ENCODE results near the gene TTYH3. TPM values are rescaled to one million over a fixed set of nuclear protein-coding genes. Genes with fewer than 3 reads are reported as not detected.

Gene TTYH3
- total and polyA plus RNA-seq, 2 of the 8 experiments (the other 6 are each of a cell fraction or from before 2014, with no cell fraction given) = 66.2 to 169 TPM

GRCh38 chr7:2684501-2684900 lies 52.7 kb downstream of the TTYH3 start:
- H2BK15ac ChIP-seq (ENCODE audit: low read length) = no peak overlapping the region
- H3K79me2 ChIP-seq (ENCODE audit: control insufficient read depth in 1 of 2, insufficient read depth in 2 of 2, low read length in 2 of 2) = no peaks in the 10 kb centered on the region
- H3K9ac ChIP-seq (replicated peaks in 1 of 4; ENCODE audit: extremely low read depth in 1 of 4, low read depth in 3 of 4, low read length in 3 of 4) = no peak overlapping the region
- H4K91ac ChIP-seq (replicated peaks; ENCODE audit: insufficient read length, low read length) = no peak overlapping the region
- H3K56ac ChIP-seq (replicated peaks; ENCODE audit: insufficient read length, low read depth, low read length) = no peak overlapping the region
- ChIA-PET POLR2A (ENCODE audit: partially characterized antibody) (no interaction called here), CTCF (ENCODE audit: partially characterized antibody) (interaction anchor here (1.4 to 5.4 kb wide), 4 partner anchors 14 to 29 kb away, joined by 4 to 46 read pairs (median 4); no protein-coding TSS in a partner anchor)
- no peaks in the 10 kb centered on the region; a peak in 1 of 4 replicates for H3K9me3 ChIP-seq (ENCODE audit: insufficient read depth in 2 of 2, low read depth in 1 of 2, low read length in 1 of 2)
- H4K5ac ChIP-seq (ENCODE audit: insufficient read length, low read depth, low read length) = no peak overlapping the region
- peaks cover 0 to 11% (median 8%) of the 10 kb centered on the region in 4 experiments; a peak in 5 of 7 replicates for H3K4me1 ChIP-seq (replicated peaks in 1 of 4; ENCODE audit: control insufficient read depth in 3 of 4, insufficient read depth in 4 of 4, low read length in 3 of 4)
- no peak overlapping the region for H3K18ac ChIP-seq (ENCODE audit: extremely low read depth, low read length)
- peaks cover 3% of the 10 kb centered on the region; the same call in 1 of the 2 replicates for H3K23me2 ChIP-seq (ENCODE audit: low read depth, low read length)
- H3K27me3 ChIP-seq (replicated peaks in 1 of 4; ENCODE audit: control insufficient read depth in 3 of 4, extremely low read depth in 1 of 4, insufficient read depth in 3 of 4, low read length in 3 of 4) = peaks cover 7 to 28% (median 24%) of the 10 kb centered on the region in 4 experiments
- no peak overlapping the region for H3K14ac ChIP-seq (ENCODE audit: insufficient read length)
- H3K4ac ChIP-seq (replicated peaks; ENCODE audit: insufficient read length, low read depth, low read length) = no peak overlapping the region
- no peak overlapping the region for H3K27ac ChIP-seq (ENCODE audit: low read depth, low read length)
- no peak overlapping the region for H3K23ac ChIP-seq (ENCODE audit: insufficient read length)
- no peaks in the 10 kb centered on the region; a peak in 1 of 8 replicates for H3K36me3 ChIP-seq (ENCODE audit: control insufficient read depth in 2 of 4, insufficient read depth in 4 of 4, low read length in 3 of 4)
- TF ChIP-seq SP1 (IDR thresholded peaks at IDR 0.05; ENCODE audit: low read depth, low read length) (no peak), GTF2F1 (IDR thresholded peaks at IDR 0.05; ENCODE audit: borderline replicate concordance, low read depth, low read length) (no peak), SP2 (IDR thresholded peaks at IDR 0.05; ENCODE audit: low read length) (no peak), YY1 (IDR thresholded peaks at IDR 0.05; ENCODE audit: low read depth, low read length) (no peak), SAP30 (IDR thresholded peaks at IDR 0.05; ENCODE audit: insufficient read depth, insufficient replicate concordance, low read length) (no peak), POLR2A (IDR thresholded peaks at IDR 0.05; ENCODE audit: control extremely low read depth in 1 of 2, low read depth in 2 of 2, low read length in 2 of 2) (no peak)
- no peak overlapping the region for H3K4me2 ChIP-seq (ENCODE audit: insufficient read depth in 1 of 2, low read depth in 2 of 2, low read length in 2 of 2)
- FAIRE-seq = no peak
- H3K4me3 ChIP-seq (ENCODE audit: extremely low read depth in 1 of 4, insufficient read depth in 2 of 4, low read depth in 3 of 4, low read length in 4 of 4) = no peak overlapping the region
- H4K8ac ChIP-seq (ENCODE audit: extremely low read depth, insufficient read depth, low read length) = no peak overlapping the region; the same call in 1 of the 2 replicates
- DNase-seq (ENCODE audit: low read depth in 1 of 2, low spot score in 2 of 2) = no peak
- H2AFZ ChIP-seq (ENCODE audit: low read length) = no peak overlapping the region
- no peaks in the 10 kb centered on the region for H4K20me1 ChIP-seq (replicated peaks in 1 of 2; ENCODE audit: control insufficient read depth in 1 of 2, insufficient read depth in 2 of 2, low read length in 2 of 2)
- WGBS, 2 experiments (ENCODE audit: extremely low coverage in 1 of 2, insufficient coverage in 1 of 2, insufficient read length in 1 of 2, insufficient replicate concordance in 2 of 2, low coverage in 1 of 2, low lambda C conversion rate in 2 of 2, missing lambda C conversion rate in 1 of 2) = 91% methylated on average over 10 of the region's 11 CpGs; no CpG with 5 or more reads in 1 of the 2 experiments
- H2BK12ac ChIP-seq (ENCODE audit: low read depth, low read length) = no peak overlapping the region
- H3K79me1 ChIP-seq (ENCODE audit: low read depth, low read length) = no peaks in the 10 kb centered on the region
- no peak overlapping the region for H2BK120ac ChIP-seq (replicated peaks; ENCODE audit: low read depth, low read length)
- H2BK20ac ChIP-seq (ENCODE audit: low read length) = no peak overlapping the region
- H2AK5ac ChIP-seq (ENCODE audit: low read depth, low read length) = no peak overlapping the region
- no peak overlapping the region for H2BK5ac ChIP-seq (ENCODE audit: low read depth, low read length)

Data from H1 (cell line).